MM.1S (cell line): Measurements from ENCODE around the gene PCDHGB5.

Source experiments
- CTCF ChIP-seq: fragments of 300-600 bp; sonication (generic); IDR thresholded peaks from 2 replicates; pipeline ENCODE4 v1.5.1; 2016; ENCODE audit warnings: antibody characterized with exemption, low read length, mixed read lengths
- EZH2 ChIP-seq: fragments of 300-600 bp; sonication (generic); optimal IDR thresholded peaks from 2 replicates; pipeline ENCODE3; 2017; ENCODE audit warnings: low read depth, mild to moderate bottlenecking, antibody characterized with exemption, low read length, mixed read lengths

DNA sequence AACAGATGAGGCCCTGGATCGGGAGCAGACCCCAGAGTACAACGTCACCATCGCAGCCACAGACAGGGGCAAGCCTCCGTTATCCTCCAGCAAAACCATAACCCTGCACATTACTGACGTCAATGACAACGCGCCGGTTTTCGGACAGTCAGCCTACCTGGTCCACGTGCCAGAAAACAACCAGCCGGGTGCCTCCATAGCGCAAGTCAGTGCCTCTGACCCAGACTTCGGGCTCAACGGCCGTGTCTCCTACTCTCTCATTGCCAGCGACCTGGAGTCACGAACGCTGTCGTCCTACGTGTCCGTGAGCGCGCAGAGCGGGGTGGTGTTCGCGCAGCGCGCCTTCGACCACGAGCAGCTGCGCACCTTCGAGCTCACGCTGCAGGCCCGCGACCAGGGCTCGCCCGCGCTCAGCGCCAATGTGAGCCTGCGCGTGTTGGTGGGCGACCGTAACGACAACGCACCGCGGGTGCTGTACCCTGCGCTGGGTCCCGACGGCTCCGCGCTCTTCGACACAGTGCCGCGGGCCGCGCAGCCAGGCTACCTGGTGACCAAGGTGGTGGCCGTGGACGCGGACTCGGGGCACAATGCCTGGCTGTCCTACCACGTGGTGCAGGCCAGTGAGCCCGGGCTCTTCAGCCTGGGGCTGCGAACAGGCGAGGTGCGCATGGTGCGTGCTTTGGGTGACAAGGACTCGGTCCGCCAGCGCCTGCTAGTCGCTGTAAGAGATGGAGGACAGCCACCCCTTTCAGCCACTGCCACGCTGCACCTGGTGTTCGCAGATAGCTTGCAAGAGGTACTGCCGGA lies 21.5 kb downstream of the PCDHGB5 start:
- TF ChIP-seq EZH2 (no peak), CTCF (no peak)
